ENCODE data around the gene TRIM46.
"Not testable (repeated sequence)": the region's sequence is repeated elsewhere in the genome, so short reads cannot be mapped to it uniquely, and the experiment has no call there.

The TRIM46 gene

DNA sequence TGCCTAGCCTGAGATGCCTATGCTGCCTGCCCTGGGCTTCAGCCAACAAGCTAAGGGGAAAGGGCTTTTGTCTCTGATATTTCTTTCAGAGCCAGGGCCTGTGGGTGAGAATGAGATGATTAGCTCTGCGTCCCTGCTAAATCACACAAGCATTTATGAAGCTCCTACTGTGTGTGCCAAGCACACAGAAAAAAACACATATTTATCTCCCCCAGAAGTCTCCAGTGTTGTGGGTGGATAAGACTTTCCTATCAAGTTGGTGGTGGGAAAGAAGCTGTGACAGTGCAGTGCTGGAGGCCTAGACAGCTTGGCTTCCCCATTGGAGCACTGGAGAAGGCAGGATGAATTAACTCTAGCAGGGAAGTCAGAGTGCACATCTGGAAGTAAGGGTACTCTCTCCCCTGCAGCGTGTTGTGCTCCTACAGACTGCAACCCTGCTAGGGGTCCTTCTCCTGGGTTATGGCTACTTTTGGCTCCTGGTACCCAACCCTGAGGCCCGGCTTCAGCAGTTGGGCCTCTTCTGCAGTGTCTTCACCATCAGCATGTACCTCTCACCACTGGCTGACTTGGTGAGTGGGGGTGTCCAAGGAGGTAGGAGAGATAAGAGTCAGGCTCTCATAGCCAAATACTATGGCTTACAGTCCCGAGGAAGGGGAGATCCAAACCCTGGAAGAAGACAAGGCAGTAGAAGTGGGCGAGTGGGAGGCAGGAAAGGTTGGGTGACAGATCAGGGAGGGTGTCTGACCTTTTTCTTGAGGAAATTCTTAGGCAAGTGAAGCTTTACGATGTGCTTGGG lies 36.3 kb upstream of the TRIM46 start:
- no peak for DNase-seq

DNA sequence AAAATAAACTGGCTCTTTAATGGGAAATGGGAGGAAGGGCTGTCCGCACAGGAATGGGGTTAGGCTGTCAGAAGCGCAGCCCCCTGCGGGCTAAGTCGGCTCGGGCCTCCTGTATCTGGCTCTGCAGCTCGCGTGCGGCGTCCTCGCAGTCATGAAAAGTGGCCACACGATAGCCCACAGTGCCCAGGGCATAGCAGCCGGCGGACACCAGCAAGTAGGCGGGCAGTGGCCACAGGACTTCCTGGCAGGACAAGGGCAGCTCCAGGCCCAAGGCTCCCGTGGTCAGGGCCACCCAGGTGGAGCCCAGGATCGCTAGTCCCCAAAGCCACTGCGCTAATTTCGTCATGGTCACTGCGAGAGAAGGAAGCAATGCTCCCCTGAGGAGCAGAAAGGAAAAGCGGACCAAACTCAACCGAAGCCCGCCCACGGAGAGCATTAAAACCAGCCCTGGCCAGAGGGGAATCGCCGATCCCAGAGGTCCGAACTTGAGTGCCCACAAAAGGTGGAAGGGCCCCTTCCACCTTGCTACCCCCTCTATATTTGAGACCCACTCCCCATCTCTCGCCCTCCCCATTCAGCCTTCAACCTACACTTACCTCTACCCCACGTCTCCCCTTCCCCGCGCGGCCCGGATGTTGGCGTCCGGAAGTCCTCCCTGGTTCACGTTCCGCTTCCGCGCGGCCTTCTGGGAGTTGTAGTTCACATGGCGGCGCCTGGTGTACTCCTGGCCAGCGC lies 33.6 kb upstream of the TRIM46 start, which contains the start of gene DPM3:
TSS of gene DPM3 (minus strand) at position 637 of the 735 bp plus-strand sequence. CDS start at position 346, 291 bp downstream.
- peak; percentile 88 for DNase-seq

DNA sequence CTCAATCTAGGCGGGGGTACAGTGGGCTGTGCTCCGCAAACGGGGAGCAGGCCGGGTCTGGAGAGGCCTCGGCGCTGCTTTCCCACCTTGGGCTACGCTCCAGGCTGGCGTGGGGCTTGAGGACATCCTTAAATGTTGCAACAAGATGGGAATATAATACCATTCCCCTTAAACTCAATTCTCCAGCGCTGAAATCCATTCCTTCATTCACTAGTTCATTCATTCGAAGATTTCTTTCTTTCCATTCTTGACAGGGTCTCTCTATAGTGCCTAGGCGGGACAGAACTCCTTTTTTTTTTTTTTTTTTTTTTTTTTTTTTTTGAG lies 33.1 kb upstream of the TRIM46 start:
- DNase-seq, result no peak

DNA sequence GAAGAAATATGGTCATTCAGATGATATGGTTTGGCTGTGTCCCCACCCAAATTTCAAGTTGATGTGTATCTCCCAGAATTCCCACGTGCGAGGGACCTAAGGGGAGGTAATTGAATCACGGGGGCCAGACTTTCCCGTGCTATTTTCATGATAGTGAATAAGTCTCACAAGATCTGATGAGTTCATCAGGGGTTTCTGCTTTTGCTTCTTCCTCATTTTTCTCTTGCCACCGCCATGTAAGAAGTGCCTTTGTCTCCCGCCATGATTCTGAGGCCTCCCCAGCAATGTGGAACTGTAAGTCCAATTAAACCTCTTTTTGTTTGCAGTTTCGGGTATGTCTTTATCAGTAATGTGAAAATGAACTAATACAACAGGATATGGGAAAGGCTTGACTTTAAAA lies 31.9 kb upstream of the TRIM46 start:
- no peak for DNase-seq

DNA sequence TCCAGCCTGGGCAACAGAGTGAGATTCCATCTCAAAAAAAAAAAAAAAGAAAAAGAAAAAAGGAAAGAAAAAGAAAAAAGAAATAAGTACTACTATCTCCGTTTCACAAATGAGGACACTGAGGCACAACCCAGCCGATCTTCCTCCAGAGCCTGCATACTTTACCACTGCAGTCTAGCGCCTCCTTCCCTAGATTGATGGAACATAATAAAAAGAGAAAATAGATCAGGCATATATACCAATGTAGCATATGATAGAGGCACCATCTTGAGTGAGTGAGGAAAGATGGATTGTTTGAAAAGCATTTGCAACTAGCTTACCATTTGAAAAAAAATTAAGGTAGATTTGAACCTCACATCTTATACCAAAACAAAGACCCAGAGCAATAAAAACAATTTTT lies 28.2 kb upstream of the TRIM46 start:
- DNase-seq, result no peak

DNA sequence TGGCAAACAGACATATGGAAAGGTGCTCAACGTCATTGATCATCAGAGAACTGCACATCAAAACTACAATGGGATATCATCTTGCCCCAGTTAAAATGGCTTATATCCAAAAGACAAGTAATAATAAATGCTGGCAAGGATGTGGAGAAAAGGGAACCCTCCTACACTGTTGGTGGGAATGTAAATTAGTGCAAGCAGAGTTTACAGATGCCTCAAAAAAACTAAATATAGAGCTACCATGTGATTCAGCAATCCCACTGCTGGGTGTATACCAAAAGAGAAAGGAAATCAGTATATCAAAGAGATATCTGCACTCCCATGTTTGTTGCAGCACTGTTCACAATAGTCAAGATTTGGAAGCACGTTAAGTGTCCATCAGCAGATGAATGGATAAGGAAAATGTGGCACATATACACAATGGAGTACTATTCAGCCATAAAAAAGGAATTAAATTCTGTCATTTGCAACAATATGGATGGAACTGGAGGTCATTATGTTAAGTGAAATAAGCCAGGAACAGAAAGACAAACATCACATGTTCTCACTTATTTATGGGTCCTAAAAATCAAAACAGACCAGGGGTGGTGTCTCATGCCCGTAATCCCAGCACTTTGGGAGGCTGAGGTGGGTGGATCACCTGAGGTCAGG lies 17.5 kb upstream of the TRIM46 start:
- not testable (repeated sequence) for DNase-seq

DNA sequence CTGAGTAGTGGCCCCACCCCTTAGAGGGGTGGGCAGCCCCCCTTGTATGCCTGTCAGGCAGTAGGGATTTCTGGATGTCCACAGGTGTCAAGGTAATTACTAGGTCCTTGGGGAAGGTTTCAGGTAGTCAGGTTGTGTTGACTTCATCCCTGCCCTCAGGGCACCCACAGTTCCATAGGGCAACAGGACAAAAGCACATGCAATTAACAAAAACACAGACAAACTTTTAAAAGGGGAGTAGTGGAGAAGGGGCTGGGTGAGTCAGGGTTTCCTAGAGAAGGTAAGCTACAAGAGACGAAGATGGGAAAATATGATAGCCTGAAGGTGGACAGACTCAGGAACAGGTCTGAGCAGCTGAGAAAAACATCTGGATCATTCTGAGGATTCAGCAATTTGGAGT lies 14.7 kb upstream of the TRIM46 start:
- no peak for DNase-seq

DNA sequence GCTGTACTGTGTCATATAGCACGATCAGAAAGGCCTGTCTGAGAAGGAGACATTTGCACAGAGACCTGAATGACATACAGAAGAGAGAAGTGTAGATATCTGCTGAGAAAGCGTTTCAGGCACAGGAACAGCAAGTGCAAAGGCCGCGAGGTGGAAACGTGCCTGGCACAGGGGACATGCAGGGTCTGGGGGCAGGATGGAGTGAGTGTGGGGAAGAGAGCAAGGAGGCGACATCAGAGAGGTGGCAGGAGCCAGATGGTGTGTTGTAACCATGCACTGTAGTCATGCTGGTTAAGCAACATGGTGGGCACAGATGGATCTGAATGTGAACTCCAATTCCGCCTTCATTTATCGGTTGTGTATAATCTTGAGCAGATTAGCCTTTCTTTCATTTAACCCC lies 13.5 kb upstream of the TRIM46 start:
- DNase-seq, result no peak

DNA sequence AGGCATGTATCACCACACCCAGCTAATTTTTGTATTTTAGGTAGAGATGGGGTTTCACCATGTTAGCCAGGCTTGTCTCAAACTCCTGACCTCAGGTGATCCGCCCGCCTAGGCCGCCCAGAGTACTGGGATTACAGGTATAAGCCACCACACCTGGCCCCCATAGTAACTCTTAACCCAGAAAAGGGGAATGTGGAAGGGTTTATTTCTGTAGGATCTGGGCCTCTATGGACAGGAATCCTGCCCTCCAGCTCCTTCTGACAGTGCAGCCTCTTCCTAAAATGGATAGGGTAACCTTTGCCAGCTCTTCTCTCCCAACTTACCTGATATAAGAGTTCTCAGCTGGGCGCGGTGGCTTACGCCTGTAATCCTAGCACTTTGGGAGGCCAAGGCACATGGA lies 11.0 kb upstream of the TRIM46 start:
- DNase-seq, result not testable (repeated sequence)

DNA sequence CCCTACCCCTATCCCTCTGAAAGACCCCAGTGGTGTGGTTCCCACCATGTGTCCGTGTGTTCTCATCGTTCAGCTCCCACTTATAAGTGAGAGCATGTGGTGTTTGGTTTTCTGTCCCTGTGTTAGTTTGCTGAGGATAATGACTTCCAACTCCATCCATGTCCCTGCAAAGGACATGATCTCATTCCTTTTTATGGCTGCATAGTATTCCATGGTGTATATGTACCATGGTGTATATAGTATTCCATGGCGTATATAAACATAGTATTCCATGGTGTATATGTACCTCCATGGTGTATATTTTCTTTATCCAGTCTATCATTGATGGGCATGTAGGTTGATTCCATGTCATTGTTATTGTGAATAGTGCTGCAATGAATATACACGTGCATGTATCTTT lies 9.9 kb upstream of the TRIM46 start:
- DNase-seq, result not testable (repeated sequence)

DNA sequence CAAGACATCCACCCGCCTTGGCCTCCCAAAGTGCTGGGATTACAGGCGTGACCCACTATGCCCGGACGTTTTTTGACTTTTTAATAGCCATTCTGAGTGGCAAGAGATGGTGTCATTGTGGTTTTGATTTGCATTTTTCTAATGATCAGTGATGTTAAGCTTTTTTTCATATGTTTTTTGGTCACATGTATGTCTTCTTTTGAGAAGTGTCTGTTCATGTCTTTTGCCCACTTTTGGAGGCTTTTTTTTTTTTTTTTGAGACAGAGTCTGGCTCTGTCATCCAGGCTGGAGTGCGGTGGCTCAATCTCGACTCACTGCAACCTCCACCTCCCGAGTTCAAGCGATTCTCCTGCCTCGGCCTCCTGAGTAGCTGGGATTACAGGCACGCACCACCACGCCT lies 9.0 kb upstream of the TRIM46 start:
- not testable (repeated sequence) for DNase-seq

DNA sequence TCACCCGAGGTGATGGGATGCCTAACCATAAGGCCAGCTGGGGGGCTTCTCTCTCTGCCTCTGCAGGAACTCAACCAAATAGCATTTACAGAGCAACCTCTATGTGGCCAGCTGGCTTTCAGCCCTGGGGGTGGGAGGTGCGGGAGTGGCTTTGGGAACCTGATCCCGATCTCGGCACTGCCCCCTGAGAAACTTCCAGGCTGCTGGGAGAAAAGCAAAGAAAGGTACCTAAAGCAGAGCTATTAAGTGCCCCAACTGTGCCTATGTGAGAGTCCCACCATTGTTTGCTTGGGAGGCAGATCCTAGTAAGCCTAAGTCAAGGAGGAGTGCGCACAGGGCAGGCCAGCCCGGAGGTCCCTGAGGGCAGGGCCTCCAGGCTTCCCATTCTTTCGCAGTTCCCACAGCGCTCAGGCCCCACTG lies 7.6 kb upstream of the TRIM46 start:
- no peak for DNase-seq

DNA sequence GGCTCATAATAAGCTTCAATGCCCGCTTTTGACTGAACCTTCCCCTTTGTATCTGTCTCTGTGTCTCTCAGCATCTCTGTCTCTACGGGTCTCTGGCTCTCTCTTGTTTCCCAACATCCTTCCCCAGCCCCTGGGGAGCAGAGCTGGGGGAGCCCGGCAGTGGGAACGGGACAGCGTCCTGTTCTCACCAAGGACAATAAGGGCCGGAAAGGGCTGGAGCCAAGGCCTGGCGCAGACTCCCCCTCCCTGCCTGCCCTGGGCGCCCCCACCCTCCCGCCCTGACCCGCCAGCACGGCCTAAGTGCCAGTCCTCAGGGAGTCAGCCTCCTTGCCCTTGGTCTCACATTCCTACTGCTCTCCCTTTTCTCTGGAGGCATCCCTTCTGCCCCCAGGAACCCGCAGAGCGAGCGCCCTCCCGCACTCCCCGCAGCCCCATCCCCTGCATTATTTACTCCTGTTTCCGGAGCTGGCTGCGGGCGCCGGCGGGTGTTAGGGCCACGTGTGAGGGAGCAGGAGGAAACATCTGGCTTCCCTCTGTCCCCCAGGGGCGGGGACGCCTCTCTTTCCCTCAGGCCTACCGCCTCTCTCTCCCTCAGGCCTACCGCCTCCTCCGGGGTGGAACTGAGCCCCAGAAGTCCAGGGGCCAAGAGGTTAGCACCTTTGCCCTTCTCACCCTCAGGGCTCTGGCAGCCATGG lies 7.0 kb upstream of the TRIM46 start:
- no peak for DNase-seq

DNA sequence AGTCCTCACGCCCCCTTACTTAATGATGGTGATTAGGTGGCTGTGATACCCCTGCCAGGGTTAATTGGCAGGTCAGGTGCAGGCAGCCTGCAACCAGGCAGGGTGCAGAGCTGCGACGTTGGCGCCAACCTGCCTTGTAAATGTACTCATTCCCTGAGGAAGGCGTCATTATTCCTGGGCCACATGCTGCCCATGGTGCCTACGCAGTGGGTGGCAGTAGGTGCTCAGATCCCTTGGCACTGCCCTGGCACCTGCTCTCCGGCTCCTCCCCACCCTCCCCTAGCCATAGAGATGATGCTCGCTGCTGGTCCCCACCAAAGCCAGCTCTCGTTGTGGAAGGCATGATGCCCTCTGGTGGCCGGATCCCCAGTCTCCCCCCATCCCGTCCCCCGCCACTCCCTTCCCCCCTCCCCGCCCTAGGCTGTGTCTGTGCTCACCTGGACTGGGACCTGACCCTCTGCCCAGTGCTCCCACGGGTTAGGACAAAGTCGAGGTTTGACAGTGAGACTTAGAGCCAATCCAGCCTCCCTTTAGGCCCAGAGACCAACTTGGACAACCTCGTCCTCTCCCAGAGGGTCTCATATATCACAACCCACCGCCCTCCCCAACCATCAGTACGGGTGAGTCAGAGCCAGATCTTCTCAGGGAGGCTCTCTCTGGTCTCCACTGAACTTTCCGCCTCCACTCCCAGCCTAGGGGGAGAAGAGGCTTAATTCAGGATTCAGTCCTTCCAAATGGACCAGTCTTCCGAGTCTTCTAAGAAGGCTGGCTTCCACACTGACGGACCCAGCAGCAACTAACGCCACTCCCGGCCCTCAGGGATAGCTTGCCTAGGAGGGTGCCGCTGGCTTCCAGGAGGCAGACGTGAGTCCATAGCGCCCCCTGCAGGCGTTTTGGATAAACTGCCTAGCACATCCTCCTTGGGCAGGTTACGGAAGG lies 6.2 kb upstream of the TRIM46 start:
- peak; percentile 86 for DNase-seq

DNA sequence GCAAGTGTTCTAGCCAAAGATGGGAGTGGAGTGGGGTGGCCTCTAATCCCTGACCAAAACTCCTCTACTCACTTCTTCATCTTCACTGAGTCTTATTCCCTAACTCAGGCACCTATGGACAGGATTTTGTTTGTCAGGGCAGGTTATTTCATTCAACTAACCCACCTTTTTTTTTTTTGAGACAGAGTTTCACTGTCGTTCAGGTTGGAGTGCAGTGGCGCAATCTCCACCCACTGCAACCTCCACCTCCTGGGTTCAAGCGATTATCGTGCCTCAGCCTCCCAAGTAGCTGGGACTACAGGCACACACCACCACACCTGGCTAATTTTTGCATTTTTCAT lies 5.6 kb upstream of the TRIM46 start:
- not testable (repeated sequence) for DNase-seq

DNA sequence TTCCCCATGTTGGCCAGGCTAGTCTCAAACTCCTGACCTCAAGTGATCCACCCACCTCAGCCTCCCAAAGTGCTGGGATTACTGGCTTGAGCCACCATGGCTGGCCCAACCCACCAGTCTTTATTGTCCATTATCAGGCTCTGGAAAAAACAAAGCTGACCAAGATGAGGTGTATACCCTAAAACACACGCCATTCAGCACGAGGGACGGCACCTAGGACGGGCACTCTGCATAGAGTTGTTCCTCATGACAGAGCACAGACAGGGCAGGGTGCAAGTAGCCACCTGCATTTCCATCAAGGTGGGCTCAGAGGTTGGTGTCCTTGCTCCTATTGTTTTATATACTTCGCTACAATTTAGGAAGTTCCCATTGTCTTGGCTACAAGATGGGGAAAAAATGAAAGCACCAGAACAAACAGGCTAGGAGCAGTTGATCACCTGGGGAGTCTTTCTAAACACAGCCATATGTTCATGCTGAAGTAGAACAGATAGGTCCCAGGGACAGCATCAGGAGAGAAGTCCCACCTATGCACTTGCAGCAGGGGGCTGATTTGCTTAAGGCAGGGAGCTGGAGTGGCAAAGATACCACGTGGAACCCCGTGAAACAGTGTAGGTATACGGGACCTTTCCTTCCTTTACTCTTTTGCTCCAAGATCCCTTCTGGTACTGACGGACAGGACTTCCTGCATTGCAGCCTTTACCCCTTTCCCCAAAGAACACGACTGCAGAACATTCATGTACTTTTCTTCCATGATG lies 5.0 kb upstream of the TRIM46 start:
- no peak for DNase-seq

DNA sequence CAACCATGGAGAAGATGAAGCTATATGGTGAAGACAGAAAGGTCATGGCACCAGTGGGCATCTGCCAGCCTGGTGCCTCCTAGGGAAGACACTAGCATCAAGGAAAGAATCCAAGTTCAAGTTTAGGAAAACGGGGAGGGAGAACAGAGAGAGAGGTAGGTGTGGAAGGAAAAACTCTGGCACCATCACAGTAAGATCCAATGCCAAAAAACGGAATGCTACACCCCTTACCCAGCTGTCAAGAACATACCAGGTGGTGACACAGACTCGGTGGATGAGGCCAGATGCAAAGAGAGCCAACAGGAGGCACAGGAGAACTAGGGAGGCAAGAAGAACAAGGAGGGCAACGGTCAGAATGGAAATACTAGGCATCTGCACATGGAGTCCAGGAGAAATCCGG lies 4.1 kb upstream of the TRIM46 start:
- DNase-seq, result no peak

DNA sequence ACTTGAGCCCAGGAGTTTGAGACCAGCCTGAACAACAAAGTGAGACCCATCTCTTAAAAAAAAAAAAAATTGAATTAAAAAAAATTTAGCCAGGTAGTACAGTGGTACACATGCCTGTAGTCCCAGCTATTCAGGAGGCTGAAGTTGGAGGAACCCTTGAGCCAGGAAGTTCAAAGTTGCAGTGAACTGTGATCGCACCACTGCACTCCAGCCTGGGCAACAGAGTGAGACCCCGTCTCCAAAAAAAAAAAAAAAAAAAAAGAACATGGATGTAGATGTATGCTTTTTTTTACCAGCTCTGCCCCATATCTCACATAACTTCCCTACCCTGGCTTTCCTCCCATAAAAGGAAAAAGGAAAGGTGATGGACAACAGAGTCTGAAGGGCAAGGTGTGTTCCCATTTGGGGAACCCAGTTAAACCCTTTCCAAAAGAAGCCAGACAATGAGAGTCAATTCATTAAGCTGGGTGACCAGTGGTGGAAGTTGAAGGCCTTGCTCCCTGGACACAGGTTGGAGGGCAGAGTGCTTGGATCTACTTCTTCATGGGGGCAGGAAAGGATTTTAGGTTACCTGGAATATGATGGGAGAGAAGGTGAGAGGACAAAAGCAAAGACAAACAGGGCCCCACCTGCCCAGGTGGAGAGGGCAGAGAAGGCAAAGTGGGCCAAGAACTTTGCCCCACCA lies 3.4 kb upstream of the TRIM46 start:
- DNase-seq, result no peak

DNA sequence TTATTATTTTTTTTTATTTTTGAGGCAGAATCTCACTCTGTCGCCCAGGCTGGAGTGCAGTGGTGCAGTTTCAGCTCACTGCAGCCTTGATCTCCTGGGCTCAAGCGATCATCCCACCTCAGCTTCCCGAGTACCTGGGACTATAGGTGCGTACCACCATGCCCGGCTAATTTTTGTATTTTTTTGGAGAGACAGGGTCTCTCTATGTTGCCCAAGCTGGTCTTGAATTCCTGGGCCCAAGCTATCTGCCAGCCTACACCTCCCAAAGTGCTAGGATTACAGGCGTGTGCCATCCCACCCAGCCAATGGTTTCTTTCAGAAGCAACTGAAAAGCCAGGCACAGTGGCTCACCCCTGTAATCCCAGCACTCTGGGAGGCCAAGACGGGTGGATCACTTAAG lies 2.8 kb upstream of the TRIM46 start:
- no peak for DNase-seq

DNA sequence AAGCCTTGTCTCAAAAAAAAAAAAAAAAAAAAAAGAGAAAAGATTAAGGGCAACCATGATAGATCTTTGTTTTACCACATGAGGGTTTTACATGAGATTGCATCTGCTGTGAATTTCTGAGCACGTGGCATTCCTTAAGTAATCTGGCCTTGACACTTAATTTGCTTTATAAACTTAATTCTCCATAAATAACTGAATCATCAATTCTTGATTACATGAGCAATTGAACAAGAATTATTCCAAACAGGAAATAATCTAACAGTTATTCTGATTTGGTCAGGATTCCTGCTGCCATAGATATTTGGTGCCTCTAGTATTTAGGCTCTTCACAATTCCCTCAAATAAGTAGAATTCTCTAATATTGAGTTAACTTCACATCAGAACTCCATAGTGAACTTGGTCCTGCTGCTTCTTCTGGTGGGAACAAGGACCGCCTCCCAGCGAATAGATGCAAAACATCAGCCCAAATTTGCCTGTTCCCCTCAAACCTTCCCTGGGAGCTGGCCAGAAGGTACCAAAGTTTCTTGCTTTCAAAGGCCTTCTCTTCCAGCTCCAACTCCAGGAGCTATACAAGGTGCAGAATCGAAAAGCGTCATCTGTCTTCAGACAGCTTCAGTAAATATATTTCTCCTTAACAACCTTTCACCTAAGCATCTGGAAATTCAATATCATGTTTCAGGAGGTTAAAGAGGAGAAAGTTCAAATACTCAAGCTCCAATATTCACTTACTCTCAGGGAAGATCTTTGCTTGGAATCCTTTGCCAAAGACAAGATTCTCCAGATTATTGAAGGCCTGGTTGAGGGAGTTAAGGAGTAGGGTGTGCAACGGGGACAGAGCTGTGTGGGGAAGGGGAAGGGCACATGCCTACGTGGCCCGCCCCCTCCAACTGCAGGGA lies 1.6 kb upstream of the TRIM46 start:
- no peak for DNase-seq

Measured in CD4-positive, alpha-beta T cell treated with Interleukin-12 subunit alpha and Interleukin-12 subunit beta, for 1 hour (primary cell).